CD4-positive, alpha-beta T cell treated with Interleukin-4 for 4 hours (primary cell): ENCODE results near the gene AGTRAP.
A peak's percentile ranks its signal among the peaks of the same experiment; 100 is the strongest.

Experiments used
- DNase-seq: peaks from one replicate; pipeline ENCODE4 v3.0.0-alpha.2; 2020

The AGTRAP gene

DNA sequence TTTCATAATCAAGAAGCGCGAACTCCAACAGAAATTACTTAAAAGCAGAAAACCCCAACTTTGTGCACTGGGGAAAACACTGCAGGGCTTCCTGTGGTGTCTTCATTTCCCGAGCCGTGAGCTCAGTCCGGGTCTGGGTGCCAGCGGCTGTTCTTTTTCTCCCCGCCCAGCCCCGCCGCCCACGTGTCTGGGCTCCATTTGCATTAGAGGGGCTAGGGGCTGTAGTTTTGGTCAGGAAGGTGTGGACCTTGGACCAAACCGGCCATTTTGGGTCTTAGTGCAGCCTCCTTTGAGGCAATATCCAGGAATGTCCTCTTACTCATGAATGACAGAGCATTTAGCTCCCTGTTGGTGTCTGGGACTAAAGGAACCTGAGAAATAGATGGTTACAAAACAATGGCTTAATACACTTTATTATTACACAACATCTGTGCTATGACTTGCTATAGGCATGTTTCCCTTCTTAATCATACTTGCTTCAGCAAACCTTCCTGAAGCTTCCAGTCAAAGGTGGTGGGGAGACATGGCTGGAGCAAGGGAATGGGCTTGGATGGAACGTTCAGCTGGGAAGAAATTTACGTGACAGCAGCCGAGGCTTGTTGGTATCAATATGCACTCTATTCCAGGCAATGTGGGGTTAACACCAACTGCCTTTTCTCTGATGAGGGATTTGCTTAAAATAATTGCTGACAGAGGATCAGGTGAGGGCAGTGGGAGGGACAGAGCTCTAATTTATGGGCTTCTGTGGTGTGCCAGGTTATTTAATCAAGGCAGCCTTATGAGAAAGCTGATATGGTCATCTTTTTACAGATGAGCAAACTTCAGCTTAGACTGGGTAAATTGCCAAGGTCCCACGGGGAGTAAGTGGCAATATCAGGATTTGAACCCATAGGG is 1.1 kb downstream of the AGTRAP start:
- DNase-seq, result peak; percentile 42

DNA sequence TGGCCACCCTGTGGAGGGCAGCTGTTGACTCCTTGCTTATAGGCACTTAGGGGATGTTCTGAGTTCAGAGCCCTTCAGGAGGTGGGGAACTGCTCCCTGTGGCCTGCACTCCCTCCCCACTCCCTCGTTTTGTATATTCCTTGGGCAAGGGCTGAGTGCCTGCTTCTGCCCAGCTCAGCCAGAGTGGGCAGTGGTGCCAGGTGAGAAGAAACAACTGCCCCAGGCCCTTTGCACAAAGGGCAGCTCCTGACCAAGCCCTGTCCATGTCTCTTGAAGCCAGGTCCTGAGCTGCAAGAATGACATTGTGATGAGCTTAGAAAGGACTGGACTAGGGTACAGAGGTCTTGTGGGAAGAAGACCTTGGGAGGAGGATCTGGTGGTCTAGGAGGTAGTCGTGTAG is 2.2 kb downstream of the AGTRAP start:
- no peak for DNase-seq

DNA sequence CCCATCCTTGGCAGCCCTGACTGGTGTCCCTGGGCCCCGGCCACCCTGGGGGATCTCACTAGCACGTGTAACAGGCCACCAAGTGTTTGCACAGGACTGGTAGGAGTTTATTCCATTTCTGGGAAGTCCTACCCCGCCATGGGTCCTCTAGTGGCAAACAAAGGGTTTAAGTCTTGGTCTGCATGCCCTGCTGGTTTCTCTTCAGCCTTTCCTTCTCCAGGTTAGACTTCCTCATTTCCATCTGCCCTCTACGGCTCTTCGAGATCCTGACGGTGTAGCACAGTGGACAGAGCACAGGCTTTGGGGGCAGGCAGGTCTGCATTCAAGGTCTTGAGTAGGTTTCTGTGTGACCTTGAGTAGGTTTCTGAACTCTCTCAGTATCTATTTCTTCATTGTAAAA is 2.8 kb downstream of the AGTRAP start:
- DNase-seq, result no peak

DNA sequence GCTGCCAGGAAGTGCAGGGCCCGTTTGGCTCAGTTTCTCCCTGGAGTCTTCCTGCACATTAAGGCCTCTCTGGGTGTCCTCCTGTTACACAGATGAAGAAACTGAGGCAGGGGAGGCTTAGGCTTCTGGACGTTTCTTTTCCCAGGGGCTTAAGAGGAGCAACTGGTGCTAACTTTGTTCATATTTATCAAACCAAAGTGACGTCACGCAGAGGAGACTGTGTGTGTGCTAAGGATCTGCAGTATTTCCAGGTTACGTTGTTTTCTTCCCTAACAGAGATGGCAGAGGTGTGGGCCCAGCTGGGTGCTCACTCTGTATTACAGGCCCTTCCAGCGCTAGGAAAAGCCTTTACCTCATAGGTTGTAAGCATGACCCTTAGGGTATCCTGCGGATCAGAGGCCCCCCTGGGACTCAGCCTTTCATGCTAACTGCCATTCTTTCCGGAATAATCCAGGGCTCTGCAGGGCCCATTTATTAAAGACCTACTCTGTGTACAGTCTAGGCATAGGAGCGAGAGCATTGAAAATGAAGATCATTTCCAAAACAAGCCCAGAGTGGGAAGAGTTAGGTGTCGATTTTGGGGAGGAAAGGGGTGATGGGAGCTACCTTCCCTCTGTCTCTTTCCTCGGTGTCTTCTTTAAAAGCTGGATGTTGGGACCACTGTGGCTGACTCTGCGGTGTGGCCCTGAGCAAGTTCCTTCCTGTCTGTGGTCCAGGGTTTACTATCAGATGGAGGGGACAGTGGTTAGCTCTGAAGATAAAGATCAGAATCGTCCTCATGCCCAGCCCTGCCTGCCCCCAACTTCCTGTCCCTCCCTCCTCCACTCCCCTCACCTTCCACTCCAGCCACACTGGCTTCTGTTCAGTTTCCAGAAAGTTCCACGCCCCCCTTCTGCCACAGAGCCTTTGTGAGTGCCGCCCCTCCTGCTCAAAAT is 4.6 kb downstream of the AGTRAP start:
- DNase-seq, result peak; percentile 36

DNA sequence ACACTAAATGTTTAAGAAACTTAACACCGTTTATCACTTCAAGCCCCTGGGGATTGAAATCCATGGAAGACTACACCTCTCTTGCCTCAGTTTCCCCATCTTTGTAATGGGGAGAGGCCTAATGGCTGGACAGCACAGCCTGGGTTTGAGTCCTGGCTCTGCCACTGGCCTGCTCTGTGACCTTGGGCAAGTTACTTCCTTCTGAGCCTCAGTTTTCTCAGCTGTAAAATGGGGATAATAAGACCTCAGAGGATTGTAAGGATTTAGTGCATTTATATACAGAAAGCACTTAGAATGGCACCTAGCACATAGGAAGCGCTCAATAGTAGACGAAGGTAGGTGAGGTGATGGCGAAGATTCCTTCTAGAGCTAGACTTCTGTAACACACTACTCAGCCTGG is 5.5 kb downstream of the AGTRAP start:
- DNase-seq, result no peak

DNA sequence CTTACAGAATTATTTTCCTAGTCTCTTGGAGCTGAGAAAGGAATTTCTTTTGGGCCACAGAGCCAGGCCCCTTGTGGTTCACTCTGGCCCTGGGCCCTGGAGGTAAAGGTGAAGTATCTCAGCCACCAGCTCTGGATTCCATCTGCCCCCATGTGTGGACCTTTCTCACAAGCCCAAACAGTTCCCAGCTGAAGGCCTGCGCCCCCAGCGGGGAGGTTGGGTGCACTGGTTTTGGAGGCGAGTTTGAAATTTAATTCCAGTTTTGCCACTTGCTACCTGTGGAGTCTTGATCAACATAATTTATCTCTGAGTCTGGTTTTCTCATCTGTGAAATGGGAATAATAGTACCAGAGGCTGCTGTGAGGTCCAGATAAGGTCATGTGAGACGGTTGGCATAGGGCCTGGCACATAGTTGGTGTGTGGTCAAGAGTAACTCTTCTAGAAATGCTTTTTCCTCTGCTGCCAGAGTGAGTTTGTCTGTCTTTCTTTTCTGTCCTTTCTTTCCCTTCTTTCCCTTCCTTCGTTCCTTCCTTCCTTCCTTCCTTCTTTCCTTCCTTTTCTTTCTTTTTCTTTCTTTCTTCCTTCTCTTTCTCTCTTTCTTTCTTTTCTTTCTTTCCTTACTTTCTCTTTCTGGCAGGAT is 6.1 kb downstream of the AGTRAP start:
- no peak for DNase-seq

DNA sequence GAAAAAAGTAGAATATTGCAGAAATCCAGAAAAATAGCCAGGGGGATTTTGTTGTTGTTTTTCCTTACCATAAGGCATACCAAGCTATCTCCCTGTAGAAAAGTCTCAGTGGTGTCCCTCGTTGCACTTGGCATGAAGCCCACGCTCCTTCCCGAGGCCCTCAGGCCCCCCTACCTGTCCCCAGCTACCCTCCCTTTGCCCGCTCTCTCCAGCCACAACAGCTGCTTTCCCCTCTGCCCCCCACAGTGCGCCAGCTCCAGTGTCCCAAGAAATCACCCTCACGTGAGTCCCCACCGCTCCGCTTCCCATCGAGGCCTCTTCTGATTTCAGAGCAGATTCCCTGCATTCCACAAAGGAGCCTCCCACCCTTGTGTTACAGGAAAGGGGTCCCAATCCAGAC is 8.4 kb downstream of the AGTRAP start:
- DNase-seq, result no peak

DNA sequence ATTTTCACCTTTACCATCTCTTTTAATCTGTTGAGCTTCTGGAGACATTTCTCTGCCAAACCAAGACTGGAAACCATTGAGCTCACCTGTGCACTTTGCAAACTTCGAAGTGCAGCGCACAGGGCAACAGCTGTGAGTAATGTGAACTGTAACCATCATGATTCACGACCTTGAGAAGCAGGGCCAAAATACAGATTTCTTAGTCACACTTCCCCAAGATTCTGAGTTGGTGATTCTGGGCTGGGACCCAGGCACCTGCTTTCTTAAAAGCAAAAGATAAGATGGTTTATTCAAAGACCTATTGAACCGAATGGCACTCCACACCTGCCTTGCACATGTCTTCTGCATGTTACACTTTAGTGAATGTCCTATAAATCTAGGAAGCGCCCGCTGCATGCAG is 10.2 kb downstream of the AGTRAP start:
- DNase-seq, result no peak

DNA sequence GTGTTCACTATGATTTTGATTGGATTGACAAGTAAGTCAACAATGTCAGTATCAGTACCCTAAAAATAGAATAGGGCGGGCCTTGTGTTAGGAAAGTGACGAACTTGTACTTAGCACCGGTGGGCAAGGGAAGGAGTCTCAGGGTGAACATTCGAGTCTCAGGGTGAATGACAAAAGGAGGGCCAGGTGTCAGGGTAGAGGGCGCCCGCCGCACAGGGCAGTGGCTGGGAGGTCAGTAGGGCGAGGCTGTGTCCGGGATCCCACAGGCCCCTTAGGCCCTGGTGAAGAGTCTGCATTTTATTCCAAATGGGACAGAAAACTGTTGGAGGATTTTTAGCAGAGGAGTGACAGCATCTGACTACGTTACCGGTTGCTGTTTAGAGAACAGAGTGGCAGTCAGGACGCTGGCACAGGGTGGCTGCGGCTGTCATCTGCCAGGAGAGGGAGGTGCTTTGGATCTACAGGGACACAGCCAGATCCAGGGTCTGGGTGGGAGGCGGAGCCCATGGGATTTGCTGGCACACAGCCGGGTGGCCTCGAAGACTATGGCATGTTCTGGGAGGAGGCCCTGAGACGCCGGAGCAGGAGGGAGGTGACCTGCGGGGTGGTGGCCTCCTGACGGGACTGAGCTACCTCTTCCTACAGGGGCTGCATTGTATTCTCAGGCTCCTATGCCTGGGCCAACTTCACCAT is 11.0 kb downstream of the AGTRAP start:
- no peak for DNase-seq

DNA sequence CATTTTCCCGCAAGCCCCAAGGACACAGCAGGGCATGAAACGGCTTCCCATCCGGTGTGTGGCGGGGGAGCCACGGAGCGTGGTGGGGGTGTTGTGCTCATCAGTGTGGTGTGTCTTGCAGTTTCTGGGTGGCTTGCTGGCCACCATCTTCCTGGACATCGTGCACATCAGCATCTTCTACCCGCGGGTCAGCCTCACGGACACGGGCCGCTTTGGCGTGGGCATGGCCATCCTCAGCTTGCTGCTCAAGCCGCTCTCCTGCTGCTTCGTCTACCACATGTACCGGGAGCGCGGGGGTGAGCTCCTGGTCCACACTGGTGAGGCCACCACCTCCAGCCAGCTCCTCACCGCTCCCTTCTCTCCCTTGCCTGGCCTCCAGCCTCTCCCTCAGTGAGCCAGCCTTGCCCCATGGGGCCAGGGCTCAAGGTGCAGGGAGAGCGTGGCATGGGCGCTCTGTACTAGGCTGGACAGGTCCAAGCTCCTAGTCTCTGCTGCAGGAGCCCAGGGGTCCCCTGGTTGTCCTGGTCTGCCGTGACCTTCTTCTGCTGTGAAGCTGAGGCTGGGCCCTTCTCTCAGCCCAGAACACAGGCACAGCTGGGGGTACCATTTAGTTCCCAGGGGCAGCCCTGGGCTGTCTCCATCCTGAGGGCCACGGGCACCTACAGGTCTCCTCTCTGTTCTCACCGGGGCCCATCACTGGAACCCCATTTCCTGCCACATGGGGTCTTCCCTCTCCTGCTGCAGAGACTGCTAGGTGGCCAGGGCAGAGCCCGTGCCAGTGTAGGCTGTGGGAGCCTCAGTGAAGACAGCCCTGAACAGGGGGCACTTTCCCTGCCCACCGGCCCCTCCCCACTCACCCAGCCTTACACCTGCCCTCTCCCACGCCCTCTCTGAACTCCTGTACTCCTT is 12.6 kb downstream of the AGTRAP start:
- no peak for DNase-seq

DNA sequence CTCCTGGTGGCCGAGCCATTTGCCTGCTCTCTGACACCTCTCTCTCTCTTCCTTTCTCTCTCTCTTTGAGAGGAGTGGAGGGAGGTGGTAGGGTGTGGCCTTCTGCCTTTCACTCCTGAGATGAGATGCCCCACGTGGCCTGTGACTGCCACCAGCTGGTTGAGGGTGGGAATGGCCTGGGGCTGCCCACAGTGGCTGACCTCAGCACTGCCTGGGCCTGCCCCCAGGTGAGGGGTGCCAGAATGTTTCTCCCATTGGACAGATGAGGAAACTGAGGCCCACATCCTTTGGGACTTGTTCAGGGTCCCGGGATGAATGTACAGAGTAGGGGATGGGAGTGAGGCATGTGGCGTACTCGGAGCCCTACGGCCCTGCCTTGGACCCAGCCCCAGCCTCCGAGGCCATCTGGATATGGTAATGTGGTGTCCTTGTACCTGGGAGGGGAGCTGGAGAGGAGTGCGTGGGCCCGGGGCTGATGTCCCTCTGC is 13.3 kb downstream of the AGTRAP start:
- DNase-seq, result no peak

DNA sequence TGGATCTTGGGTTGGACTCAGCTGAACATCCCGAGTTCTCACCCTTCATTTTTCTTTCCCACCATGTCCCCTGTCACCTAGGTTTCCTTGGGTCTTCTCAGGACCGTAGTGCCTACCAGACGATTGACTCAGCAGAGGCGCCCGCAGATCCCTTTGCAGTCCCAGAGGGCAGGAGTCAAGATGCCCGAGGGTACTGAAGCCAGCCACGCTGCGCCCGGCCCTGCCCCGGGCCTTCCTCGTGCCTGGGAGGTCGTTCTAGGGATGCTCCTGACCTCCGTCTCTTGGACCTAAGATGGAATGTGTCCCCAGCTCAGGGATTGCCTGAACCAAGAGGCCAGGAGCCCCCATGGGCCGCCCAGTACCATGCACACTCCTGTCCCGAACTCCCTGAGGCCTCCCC is 14.1 kb downstream of the AGTRAP start:
- DNase-seq, result no peak

DNA sequence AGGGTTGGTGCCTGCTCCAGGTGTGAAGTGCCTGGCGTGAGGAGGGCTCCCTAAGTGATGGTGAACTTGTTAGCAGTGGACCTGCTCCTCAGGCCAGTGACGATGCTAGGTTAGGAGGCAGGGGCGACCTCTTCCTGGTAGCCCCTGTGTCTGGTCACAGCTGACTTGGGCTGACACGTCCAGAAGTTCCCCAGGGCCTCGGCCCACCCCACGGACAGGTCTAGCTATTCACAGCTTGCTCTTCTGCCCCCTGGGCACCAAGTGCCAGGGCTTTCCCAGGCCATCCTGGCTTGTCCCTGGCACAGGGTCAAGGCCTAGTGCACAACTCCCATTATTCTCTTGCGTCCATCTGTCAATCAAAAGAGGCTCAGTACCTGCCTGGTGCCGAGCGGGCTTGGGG is 15.2 kb downstream of the AGTRAP start:
- no peak for DNase-seq

DNA sequence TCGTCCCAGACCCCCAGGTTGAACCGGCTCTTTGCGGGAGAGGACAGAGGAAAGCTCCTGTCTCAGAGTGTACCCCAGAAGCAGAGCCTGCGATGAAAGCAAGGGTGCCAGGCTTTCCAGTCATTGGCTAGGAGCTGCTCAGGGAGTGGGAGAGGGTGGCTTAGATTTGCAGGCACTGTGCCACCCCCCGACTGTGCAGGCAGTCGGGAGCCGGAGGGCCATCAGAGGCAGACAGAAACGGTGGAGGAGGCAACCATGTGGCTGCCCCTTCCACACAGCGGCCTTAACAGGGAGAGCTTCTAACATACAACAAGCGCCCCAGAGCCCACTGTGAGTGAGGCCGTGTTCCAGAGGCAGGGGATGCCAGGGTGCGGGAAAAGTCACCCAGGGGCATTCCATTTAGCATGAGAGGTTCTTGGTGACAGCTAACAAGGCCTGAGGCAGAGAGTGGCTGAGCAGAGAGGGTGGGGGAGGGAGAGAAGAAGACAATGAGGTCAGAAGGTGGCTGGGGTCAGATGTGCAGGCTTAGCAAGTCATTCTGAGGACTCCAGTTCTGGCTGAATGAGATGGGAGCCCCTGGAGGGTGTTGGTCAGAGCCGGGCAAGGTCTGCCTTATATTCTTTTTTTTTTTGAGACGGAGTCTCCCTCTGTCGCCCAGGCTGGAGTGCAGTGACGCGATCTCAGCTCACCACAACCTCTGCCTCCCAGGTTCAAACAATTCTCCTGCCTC is 16.6 kb downstream of the AGTRAP start:
- no peak for DNase-seq

DNA sequence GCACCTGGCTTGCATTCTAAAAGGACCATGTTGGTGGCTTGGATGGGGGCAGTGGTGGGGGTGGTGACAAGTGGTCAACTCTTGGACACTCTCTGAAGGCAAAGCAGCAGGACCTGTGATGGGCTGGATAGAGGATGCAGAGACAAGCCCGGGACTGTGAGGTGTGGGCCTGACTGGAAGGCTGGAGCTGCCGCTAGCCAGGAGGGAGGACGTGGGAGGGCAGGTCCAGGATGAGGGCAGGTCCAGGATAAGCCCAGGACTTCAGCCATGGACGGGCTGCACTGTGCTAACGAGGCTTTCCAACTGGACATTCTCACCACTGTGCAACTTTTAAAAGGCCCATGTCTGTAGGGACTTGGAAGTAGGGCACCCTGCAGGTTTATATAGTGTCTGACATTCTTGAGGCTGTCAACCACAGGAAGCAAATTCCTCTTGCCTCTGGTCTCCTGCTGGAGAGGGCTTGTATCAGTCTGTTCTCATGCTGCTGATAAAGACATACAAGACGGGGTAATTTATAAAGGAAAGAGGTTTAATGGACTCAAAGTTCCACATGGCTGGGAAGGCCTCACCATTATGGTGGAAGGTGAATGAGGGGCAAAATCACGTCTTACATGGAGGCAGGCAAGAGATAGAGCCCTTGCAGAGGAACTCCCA is 17.7 kb downstream of the AGTRAP start:
- DNase-seq, result no peak

DNA sequence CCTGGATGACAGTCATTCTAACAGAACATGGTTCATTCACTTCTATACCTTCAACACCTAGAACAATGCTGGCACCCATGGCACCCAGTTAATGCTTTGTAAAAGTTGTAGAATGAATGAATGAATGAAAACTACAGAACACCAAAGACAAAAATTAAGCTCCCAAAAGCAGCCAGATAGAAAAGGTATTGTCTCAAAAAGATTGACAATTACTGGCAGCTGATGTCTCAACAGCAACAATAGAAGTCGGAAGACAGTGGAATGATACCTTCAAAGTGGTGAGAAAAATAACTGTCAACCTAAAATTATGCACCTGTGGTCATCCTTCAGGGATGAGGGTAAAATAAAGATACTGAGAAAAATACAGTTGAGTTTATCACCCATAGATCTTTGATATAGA is 21.1 kb downstream of the AGTRAP start:
- no peak for DNase-seq

DNA sequence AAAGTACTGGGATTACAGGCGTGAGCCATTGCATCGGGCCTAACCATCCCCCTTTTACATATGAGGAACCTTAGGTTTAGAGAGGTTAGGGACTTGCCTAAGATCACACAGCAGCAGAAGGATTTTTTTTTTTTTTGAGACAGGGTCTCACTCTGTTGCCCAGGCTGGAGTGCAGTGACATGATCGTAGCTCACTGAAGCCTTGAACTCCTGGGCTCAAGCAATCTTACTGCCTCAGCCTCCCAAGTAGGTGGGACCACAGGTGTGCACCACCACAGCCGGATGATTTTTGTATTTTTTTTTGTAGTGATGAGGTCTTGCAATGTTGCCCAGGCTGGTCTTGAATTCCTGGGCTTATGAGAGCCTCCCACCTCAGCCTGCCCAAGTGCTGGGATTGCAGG is 23.9 kb downstream of the AGTRAP start:
- no peak for DNase-seq

DNA sequence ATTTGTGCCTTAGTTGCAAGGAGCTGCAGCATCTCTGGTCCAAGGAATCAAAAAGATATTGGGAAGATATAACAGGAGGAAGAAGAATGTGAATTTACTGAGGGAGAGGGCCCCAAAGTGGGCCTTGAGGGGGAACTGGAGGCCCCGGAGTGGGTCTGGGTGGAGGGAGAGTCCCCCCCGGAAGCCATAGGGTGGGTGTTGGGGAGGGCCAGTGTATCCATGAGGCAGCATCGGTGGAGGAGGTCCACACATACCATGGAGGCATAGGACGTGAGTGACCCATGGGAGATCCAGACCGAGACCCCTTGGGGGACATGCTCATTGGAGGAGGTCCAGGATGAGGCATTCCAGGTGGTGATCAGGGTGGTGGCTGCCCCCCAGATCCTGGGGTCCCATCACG is 25.3 kb downstream of the AGTRAP start:
- DNase-seq, result no peak

DNA sequence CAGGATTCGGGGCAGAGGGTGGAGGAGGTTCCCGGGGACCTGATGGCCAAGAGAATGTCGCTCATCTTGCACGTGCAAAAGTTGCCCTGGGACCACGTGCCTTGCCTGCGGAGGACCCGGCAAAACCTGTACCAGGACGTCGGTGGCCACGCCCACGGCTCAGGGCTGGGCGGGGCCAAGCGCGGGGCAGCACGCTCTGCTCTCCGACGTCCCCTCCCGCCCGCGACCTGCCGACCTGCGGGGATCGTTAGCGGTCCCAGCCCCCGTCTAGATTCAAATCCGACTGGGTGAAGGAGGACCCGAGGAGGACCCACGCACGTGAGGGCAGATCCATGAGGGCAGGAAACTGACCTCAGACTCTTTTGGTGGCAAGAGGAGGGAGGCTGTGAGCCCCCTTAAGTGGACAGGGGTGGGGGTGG is 26.1 kb downstream of the AGTRAP start, which contains the start of gene C1orf167:
Gene C1orf167, plus strand, starts transcription at position 206 of the 419 bp plus-strand sequence. CDS start 2,208 bp downstream, outside the sequence.
- no peak for DNase-seq

DNA sequence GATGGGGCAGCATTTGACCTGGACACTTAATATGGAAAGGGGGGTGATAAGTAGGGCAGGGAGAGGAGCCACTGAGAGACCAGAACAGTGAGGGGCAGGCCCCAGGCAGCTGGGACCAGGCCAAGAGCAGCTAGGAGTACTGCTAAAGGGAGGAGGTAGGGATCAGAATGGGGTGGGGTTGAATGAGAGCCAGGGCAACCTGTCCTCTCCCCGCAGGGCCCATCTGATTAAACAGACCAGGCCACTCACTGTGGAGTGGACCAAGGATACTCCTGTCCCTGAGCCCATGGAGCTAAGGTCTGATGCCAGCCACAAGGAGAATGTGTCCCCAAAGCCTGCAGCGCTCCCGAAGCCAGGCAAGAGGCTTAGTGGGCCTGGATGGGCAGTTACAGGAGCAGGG is 28.2 kb downstream of the AGTRAP start:
- no peak for DNase-seq
